ENCODE measurements around the gene RAB9A.
"Not testable (repeated sequence)": the region's sequence is repeated elsewhere in the genome, so short reads cannot be mapped to it uniquely, and the experiment has no call there.

Gene RAB9A

DNA sequence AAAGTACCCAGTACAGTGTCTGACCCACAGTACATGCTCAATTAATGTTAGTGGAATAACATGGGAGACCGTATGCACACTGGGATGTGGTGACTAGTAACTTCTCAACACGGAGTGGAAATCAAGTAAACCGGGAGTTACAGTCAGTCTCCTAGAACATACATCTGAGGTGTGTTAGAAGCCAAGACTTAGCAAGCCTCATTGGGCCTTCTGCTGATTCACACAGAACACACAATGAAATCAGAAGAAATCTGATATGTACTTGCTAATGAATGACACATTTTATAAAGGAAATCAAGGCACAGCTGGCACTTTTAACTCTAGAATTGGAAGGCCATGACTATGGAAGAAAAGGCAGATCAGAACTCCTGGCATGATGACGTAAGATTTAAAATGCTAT lies 32.4 kb downstream of the RAB9A start:
- no peak overlapping the region for H4K91ac ChIP-seq (ENCODE audit: low read length)
- 100% methylated on average over 1 of the region's 4 CpGs for WGBS
- no peak overlapping the region for H2BK5ac ChIP-seq (ENCODE audit: low read depth, low read length, poor library complexity, severe bottlenecking)
- H3K14ac ChIP-seq (ENCODE audit: low read length in 2 of 2): no peak overlapping the region
- DNase-seq: no peak
- no peaks in the 10 kb centered on the region for H3K79me1 ChIP-seq (replicated peaks; ENCODE audit: low read length, poor library complexity, severe bottlenecking)
- H3K27me3 ChIP-seq (ENCODE audit: control insufficient read depth in 1 of 2, insufficient read depth in 1 of 2, low read length in 2 of 2): no peaks in the 10 kb centered on the region
- peak overlapping the region; percentile 13 for H3K9ac ChIP-seq (ENCODE audit: low read length)
- no peak overlapping the region for H2AK5ac ChIP-seq (ENCODE audit: low read length, severe bottlenecking)
- H2BK12ac ChIP-seq (ENCODE audit: low read length in 2 of 2): no peak overlapping the region
- H3K23ac ChIP-seq (ENCODE audit: low read length in 2 of 2): no peak overlapping the region
- H3K4me1 ChIP-seq (ENCODE audit: control insufficient read depth, insufficient read depth, low read depth, low read length): peaks cover 5% of the 10 kb centered on the region
- no peak overlapping the region for H3K4me3 ChIP-seq (ENCODE audit: insufficient read depth in 1 of 2, low read depth in 1 of 2, low read length in 2 of 2)
- H3K4me2 ChIP-seq (ENCODE audit: low read length, poor library complexity, severe bottlenecking): no peak overlapping the region
- no peak overlapping the region for H3K4ac ChIP-seq (ENCODE audit: low read depth in 1 of 2, low read length in 2 of 2)
- no peak overlapping the region for H3K18ac ChIP-seq (ENCODE audit: low read depth in 1 of 2, low read length in 2 of 2)
- H4K8ac ChIP-seq (ENCODE audit: low read length): no peak overlapping the region
- peaks cover 8 to 16% of the 10 kb centered on the region in 2 experiments for H3K36me3 ChIP-seq (ENCODE audit: control insufficient read depth in 1 of 2, insufficient read depth in 2 of 2, low read depth in 1 of 2, low read length in 2 of 2)
- H3K27ac ChIP-seq (ENCODE audit: low read length, poor library complexity, severe bottlenecking): no peak overlapping the region
- H3K9me3 ChIP-seq (ENCODE audit: control insufficient read depth, low read length): no peaks in the 10 kb centered on the region
- no peak overlapping the region for H2BK15ac ChIP-seq (ENCODE audit: low read depth, poor library complexity, severe bottlenecking)
- no peak overlapping the region for H2BK120ac ChIP-seq (ENCODE audit: low read depth, low read length)
- no peak overlapping the region for H2AFZ ChIP-seq (ENCODE audit: low read depth, low read length)

DNA sequence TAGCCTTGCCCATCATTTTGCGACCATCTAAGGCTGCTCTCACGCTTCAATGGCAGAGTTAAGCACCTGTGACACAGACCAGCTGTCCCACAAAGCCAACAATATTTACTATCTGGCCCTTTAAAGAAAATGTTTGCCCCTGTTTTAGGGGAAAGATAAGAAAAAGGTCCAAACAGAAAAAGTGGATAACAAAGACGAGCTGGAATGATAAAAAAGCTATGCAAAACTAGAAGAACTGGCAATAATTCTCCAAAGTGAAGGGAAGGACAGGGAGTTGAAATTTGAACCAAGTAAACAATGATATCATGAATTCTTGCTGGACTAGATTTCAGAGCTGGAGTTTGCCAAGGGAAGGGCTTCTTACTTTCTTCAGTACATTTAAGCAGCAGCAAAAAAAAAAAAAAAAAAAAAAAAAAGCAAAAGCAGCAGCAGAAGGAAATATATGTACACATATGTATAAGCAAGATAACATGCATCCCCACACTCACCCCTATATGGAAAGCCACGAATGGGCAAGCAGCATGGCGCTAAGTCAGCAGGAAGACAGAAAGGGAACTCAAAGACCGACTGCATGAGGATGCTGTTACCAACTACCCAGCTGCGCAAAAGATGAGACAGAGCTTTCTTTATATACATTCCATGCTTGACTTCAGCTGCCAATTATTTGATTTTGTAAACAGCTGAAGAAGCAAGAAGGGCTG lies 33.0 kb downstream of the RAB9A start:
- no peaks in the 10 kb centered on the region for H3K27me3 ChIP-seq (ENCODE audit: control insufficient read depth in 1 of 2, insufficient read depth in 1 of 2, low read length in 2 of 2)
- no peak overlapping the region for H2BK15ac ChIP-seq (ENCODE audit: low read depth, poor library complexity, severe bottlenecking)
- H2BK5ac ChIP-seq (ENCODE audit: low read depth, low read length, poor library complexity, severe bottlenecking): no peak overlapping the region
- no peak overlapping the region for H3K18ac ChIP-seq (ENCODE audit: low read depth in 1 of 2, low read length in 2 of 2)
- H3K23ac ChIP-seq (ENCODE audit: low read length in 2 of 2): no peak overlapping the region
- H3K4me1 ChIP-seq (ENCODE audit: control insufficient read depth, insufficient read depth, low read depth, low read length): peaks cover 5% of the 10 kb centered on the region
- H4K8ac ChIP-seq (ENCODE audit: low read length): no peak overlapping the region
- no peaks in the 10 kb centered on the region for H3K79me1 ChIP-seq (replicated peaks; ENCODE audit: low read length, poor library complexity, severe bottlenecking)
- H3K9me3 ChIP-seq (ENCODE audit: control insufficient read depth, low read length): no peaks in the 10 kb centered on the region
- H3K27ac ChIP-seq (ENCODE audit: low read length, poor library complexity, severe bottlenecking): peak overlapping the region; percentile 28
- peak; percentile 74 for DNase-seq
- H4K91ac ChIP-seq (ENCODE audit: low read length): no peak overlapping the region
- no peak overlapping the region for H2AFZ ChIP-seq (ENCODE audit: low read depth, low read length)
- no peak overlapping the region for H3K4ac ChIP-seq (ENCODE audit: low read depth in 1 of 2, low read length in 2 of 2)
- peaks cover 7 to 14% of the 10 kb centered on the region in 2 experiments for H3K36me3 ChIP-seq (ENCODE audit: control insufficient read depth in 1 of 2, insufficient read depth in 2 of 2, low read depth in 1 of 2, low read length in 2 of 2)
- H2BK12ac ChIP-seq (ENCODE audit: low read length in 2 of 2): no peak overlapping the region
- H2BK120ac ChIP-seq (ENCODE audit: low read depth, low read length): no peak overlapping the region
- peak overlapping the region; percentile 13 for H3K9ac ChIP-seq (ENCODE audit: low read length)
- H2AK5ac ChIP-seq (ENCODE audit: low read length, severe bottlenecking): no peak overlapping the region
- H3K4me3 ChIP-seq (ENCODE audit: insufficient read depth in 1 of 2, low read depth in 1 of 2, low read length in 2 of 2): no peak overlapping the region
- no peak overlapping the region for H3K14ac ChIP-seq (ENCODE audit: low read length in 2 of 2)
- WGBS: 55% methylated on average over 3 of the region's 7 CpGs
- H3K4me2 ChIP-seq (ENCODE audit: low read length, poor library complexity, severe bottlenecking): no peak overlapping the region

DNA sequence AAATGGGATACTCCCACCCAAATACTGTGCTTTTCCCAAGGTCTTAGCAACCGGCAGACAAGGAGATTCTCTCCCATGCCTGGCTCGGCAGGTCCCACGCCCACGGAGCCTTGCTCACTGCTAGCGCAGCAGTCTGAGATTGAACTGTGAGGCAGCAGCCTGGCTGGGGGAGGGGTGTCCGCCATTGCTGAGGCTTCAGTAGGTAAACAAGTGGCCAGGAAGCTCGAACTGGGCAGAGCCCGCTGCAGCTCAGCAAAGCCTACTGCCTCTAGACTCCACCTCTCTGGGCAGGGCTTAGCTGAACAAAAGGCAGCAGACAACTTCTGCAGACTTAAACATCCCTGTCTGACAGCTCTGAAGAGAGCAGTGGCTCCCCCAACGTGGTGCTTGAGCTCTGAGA lies 36.0 kb downstream of the RAB9A start:
- H2AK5ac ChIP-seq (ENCODE audit: low read length, severe bottlenecking); H2BK15ac ChIP-seq (ENCODE audit: low read depth, poor library complexity, severe bottlenecking); H4K8ac ChIP-seq (ENCODE audit: low read length); H3K23ac ChIP-seq (ENCODE audit: low read length in 2 of 2); H3K9me3 ChIP-seq (ENCODE audit: control insufficient read depth, low read length); H4K91ac ChIP-seq (ENCODE audit: low read length); H3K4me2 ChIP-seq (ENCODE audit: low read length, poor library complexity, severe bottlenecking); H3K14ac ChIP-seq (ENCODE audit: low read length in 2 of 2); H3K18ac ChIP-seq (ENCODE audit: low read depth in 1 of 2, low read length in 2 of 2); H2AFZ ChIP-seq (ENCODE audit: low read depth, low read length); H3K27ac ChIP-seq (ENCODE audit: low read length, poor library complexity, severe bottlenecking); H3K79me1 ChIP-seq (replicated peaks; ENCODE audit: low read length, poor library complexity, severe bottlenecking); H3K4me1 ChIP-seq (ENCODE audit: control insufficient read depth, insufficient read depth, low read depth, low read length); H3K9ac ChIP-seq (ENCODE audit: low read length); H3K4me3 ChIP-seq (ENCODE audit: insufficient read depth in 1 of 2, low read depth in 1 of 2, low read length in 2 of 2); H3K27me3 ChIP-seq (ENCODE audit: control insufficient read depth in 1 of 2, insufficient read depth in 1 of 2, low read length in 2 of 2); H2BK12ac ChIP-seq (ENCODE audit: low read length in 2 of 2); H3K4ac ChIP-seq (ENCODE audit: low read depth in 1 of 2, low read length in 2 of 2); H2BK120ac ChIP-seq (ENCODE audit: low read depth, low read length); H2BK5ac ChIP-seq (ENCODE audit: low read depth, low read length, poor library complexity, severe bottlenecking): not testable (repeated sequence)
- H3K36me3 ChIP-seq (ENCODE audit: control insufficient read depth in 1 of 2, insufficient read depth in 2 of 2, low read depth in 1 of 2, low read length in 2 of 2): peaks cover 4 to 13% of the 10 kb centered on the region in 2 experiments
- WGBS: 54% methylated on average over 5 of the region's 9 CpGs
- DNase-seq: peak; percentile 24

DNA sequence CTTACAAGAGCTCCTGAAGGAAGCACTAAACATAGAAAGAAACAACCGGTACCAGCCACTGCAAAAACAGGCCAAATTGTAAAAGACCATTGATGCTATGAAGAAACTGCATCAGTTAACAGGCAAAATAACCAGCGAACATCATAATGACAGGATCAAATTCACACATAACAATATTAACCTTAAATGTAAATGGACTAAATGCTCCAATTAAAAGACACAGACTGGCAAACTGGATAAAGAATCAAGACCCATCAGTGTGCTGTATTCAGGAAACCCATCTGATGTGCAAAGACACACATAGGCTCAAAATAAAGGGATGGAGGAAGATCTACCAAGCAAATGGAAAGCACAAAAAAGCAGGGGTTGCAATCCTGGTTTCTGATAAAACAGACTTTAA lies 37.7 kb downstream of the RAB9A start:
- 80% methylated on average over 1 of the region's 2 CpGs for WGBS
- H3K79me1 ChIP-seq (replicated peaks; ENCODE audit: low read length, poor library complexity, severe bottlenecking): not testable (repeated sequence)

More for the DNA sequence above, 37.7 kb downstream of the RAB9A start:
- not testable (repeated sequence) for H3K18ac ChIP-seq (ENCODE audit: low read depth in 1 of 2, low read length in 2 of 2); DNase-seq; H2AK5ac ChIP-seq (ENCODE audit: low read length, severe bottlenecking); H3K9me3 ChIP-seq (ENCODE audit: control insufficient read depth, low read length); H3K4ac ChIP-seq (ENCODE audit: low read depth in 1 of 2, low read length in 2 of 2); H2BK12ac ChIP-seq (ENCODE audit: low read length in 2 of 2); H3K27ac ChIP-seq (ENCODE audit: low read length, poor library complexity, severe bottlenecking); H3K9ac ChIP-seq (ENCODE audit: low read length); H3K36me3 ChIP-seq (ENCODE audit: control insufficient read depth in 1 of 2, insufficient read depth in 2 of 2, low read depth in 1 of 2, low read length in 2 of 2); H3K4me3 ChIP-seq (ENCODE audit: insufficient read depth in 1 of 2, low read depth in 1 of 2, low read length in 2 of 2); H2BK15ac ChIP-seq (ENCODE audit: low read depth, poor library complexity, severe bottlenecking); H2BK5ac ChIP-seq (ENCODE audit: low read depth, low read length, poor library complexity, severe bottlenecking); H3K14ac ChIP-seq (ENCODE audit: low read length in 2 of 2); H3K4me1 ChIP-seq (ENCODE audit: control insufficient read depth, insufficient read depth, low read depth, low read length); H3K4me2 ChIP-seq (ENCODE audit: low read length, poor library complexity, severe bottlenecking); H3K23ac ChIP-seq (ENCODE audit: low read length in 2 of 2); H4K8ac ChIP-seq (ENCODE audit: low read length); H2BK120ac ChIP-seq (ENCODE audit: low read depth, low read length); H4K91ac ChIP-seq (ENCODE audit: low read length); H3K27me3 ChIP-seq (ENCODE audit: control insufficient read depth in 1 of 2, insufficient read depth in 1 of 2, low read length in 2 of 2); H2AFZ ChIP-seq (ENCODE audit: low read depth, low read length)
